B cell (primary cell): ENCODE data around the gene GSTM5. TPM values are rescaled to one million over a fixed set of nuclear protein-coding genes. Genes with fewer than 3 reads are reported as not detected.

ENCODE experiments used
- ATAC-seq: fragments of 200-7000 bp; cut with Tn5 transposase; one replicate; pipeline ENCODE4 v1.10.0; 2021; ENCODE audit warnings: low read depth, mild to moderate bottlenecking, moderate number of reproducible peaks, moderate library complexity
- CTCF ChIA-PET: fragments of 350-600 bp; sonication (Branson Sonifier 250); formaldehyde crosslinking; loops from one replicate; lab custom pipeline; 2021; ENCODE audit warnings: antibody characterized with exemption, inconsistent platforms; lab: Charles Lee
- POLR2A ChIA-PET: fragments of 350-600 bp; sonication (Branson Sonifier 250); formaldehyde crosslinking; loops from one replicate; lab custom pipeline; 2021; ENCODE audit warnings: antibody characterized with exemption; lab: Charles Lee
- DNase-seq: peaks from one replicate; pipeline ENCODE4 v3.0.0; 2013
- H2AFZ ChIP-seq: 2 replicates; pipeline ENCODE4 v1.6.1; 2012; ENCODE audit warnings: mild to moderate bottlenecking, low read depth, low read length; ENCODE audit not compliant: insufficient read depth, poor library complexity, severe bottlenecking
- H3K27ac ChIP-seq, 2 donors: 1 replicate in 1 of 2; 2 replicates in 1 of 2; pipeline ENCODE4 v1.5.1; 2012 to 2013; ENCODE audit warnings: low read length in 2 of 2, mild to moderate bottlenecking in 2 of 2, moderate library complexity in 1 of 2
- H3K27me3 ChIP-seq, 4 experiments: fragments of 200-600 bp in 1 of 4; sonication (generic) in 1 of 4; replicated peaks in 1 of 4; 1 replicate in 2 of 4; 2 replicates in 2 of 4; pipeline versions ENCODE4 v1.6.1 to v1.7.0; 2013 to 2016; ENCODE audit warnings: low read length in 3 of 4, mild to moderate bottlenecking in 2 of 4, mixed read lengths in 1 of 4, moderate library complexity in 1 of 4; ENCODE audit not compliant: insufficient read depth in 4 of 4, control insufficient read depth in 3 of 4; ENCODE audit errors: control extremely low read depth in 1 of 4
- H3K36me3 ChIP-seq, 2 experiments: replicated peaks in 1 of 2; 1 replicate in 1 of 2; 2 replicates in 1 of 2; pipeline versions ENCODE4 v1.6.1 to v1.7.1; 2013; ENCODE audit warnings: low read length in 1 of 2; ENCODE audit not compliant: insufficient read depth in 2 of 2, control insufficient read depth in 1 of 2; ENCODE audit errors: control extremely low read depth in 1 of 2, extremely low read depth in 1 of 2
- H3K4me1 ChIP-seq, 2 donors: fragments of 200-600 bp in 1 of 2; sonication (generic) in 1 of 2; 1 replicate in 1 of 2; 2 replicates in 1 of 2; pipeline versions ENCODE4 v1.5.1 to v1.6.1; 2013 to 2017; ENCODE audit warnings: low read length in 2 of 2; ENCODE audit not compliant: control insufficient read depth in 2 of 2, insufficient read depth in 2 of 2
- H3K4me2 ChIP-seq: replicated peaks from 2 replicates; pipeline ENCODE3; 2012; ENCODE audit warnings: mild to moderate bottlenecking, low read depth, low read length; ENCODE audit not compliant: poor library complexity, severe bottlenecking
- H3K4me3 ChIP-seq, 5 experiments: fragments of 200-600 bp in 1 of 5; sonication (generic) in 1 of 5; 1 replicate in 3 of 5; 2 replicates in 2 of 5; pipeline versions ENCODE4 v1.5.1 to v1.7.0; 2011 to 2016; ENCODE audit warnings: low read length in 4 of 5, mild to moderate bottlenecking in 4 of 5, low read depth in 2 of 5, control low read depth in 1 of 5, moderate library complexity in 1 of 5; ENCODE audit not compliant: insufficient read depth in 1 of 5; ENCODE audit errors: control extremely low read depth in 1 of 5, extremely low read depth in 1 of 5
- H3K79me2 ChIP-seq: fragments of 200-600 bp; sonication (generic); one replicate; pipeline ENCODE4 v1.6.0; 2016; ENCODE audit warnings: low read length; ENCODE audit not compliant: control insufficient read depth, insufficient read depth
- H3K9ac ChIP-seq: fragments of 200-600 bp; sonication (generic); 2 replicates; pipeline ENCODE4 v1.6.1; 2017; ENCODE audit warnings: mild to moderate bottlenecking, low read length, moderate library complexity
- H3K9me3 ChIP-seq, 3 donors: one replicate each; pipeline versions ENCODE4 v1.6.1 to v1.7.1; 2013; ENCODE audit warnings: low read length in 2 of 3; ENCODE audit not compliant: control insufficient read depth in 2 of 3, insufficient read depth in 1 of 3; ENCODE audit errors: control extremely low read depth in 1 of 3
- H4K20me1 ChIP-seq: 2 replicates; pipeline ENCODE4 v1.6.0; 2012; ENCODE audit warnings: mild to moderate bottlenecking, low read length; ENCODE audit not compliant: insufficient read depth, control insufficient read depth, poor library complexity, severe bottlenecking
- H3K27ac Mint-ChIP-seq: one replicate; pipeline ENCODE4 v1.8.0; 2021; ENCODE audit warnings: mixed read lengths
- H3K27me3 Mint-ChIP-seq: one replicate; pipeline ENCODE4 v1.8.0; 2021; ENCODE audit warnings: mixed read lengths
- H3K4me1 Mint-ChIP-seq: one replicate; pipeline ENCODE4 v1.8.0; 2021; ENCODE audit warnings: mixed read lengths
- H3K4me3 Mint-ChIP-seq: one replicate; pipeline ENCODE4 v1.8.0; 2021; ENCODE audit warnings: mixed read lengths
- H3K9me3 Mint-ChIP-seq: one replicate; pipeline ENCODE4 v1.8.0; 2022; ENCODE audit warnings: mixed read lengths; ENCODE audit not compliant: insufficient read depth
- EZH2 ChIP-seq: IDR thresholded peaks from 2 replicates; pipeline ENCODE4 v1.6.1; 2012; ENCODE audit warnings: borderline replicate concordance, low read depth, mild to moderate bottlenecking, moderate library complexity, low read length; ENCODE audit not compliant: insufficient read depth, poor library complexity, severe bottlenecking
- WGBS: methylation state at CpG from one replicate; pipeline ENCODE4 v1.1.5; 2013; ENCODE audit warnings: missing lambda C conversion rate; ENCODE audit not compliant: insufficient coverage; 5-methylcytosine and 5-hydroxymethylcytosine counted together
- intact Hi-C: fragments of 100-400 bp; cut with micrococcal nuclease; formaldehyde crosslinking; loops from one replicate; pipeline ENCODE4 v1.10.0; 2022
- polyA plus RNA-seq: library from polyadenylated mRNA; depleted of rRNA; stranded (reverse); fragments of >200 nt; gene quantifications from 2 replicates; pipeline ENCODE4 v1.2.3, GENCODE V29; 2012
- total RNA-seq, 2 donors: library from RNA; stranded (reverse); fragments of 120-200 nt in 1 of 2; gene quantifications; 1 replicate in 1 of 2; 2 replicates in 1 of 2; pipeline versions ENCODE4 v1.2.3 to v1.2.4, GENCODE V29; 2013 to 2022
- TF ChIP-seq, protein P1 (sequence below): fragments of 200-600 bp; IDR thresholded peaks from one replicate; pipeline ENCODE4 v1.8.0; 2022; ENCODE audit warnings: antibody characterized with exemption, mild to moderate bottlenecking

The GSTM5 gene
- total and polyA plus RNA-seq, 2 donors (not counting 1 experiment from before 2014, with no cell fraction given) = 0.07 TPM; not detected in 1

- H3K27ac Mint-ChIP-seq = no peak overlapping the region
- ATAC-seq (no peak), DNase-seq (no peak)
- Histone ChIP-seq H3K27me3 (peaks cover 0 to 3% (median 0%) of the 10 kb centered on the region in 4 experiments), H3K27ac (no peak overlapping the region), H3K79me2 (no peaks in the 10 kb centered on the region), H4K20me1 (no peaks in the 10 kb centered on the region), H3K36me3 (no peaks in the 10 kb centered on the region), H3K4me3 (no peak overlapping the region), H3K9me3 (no peaks in the 10 kb centered on the region), H3K4me1 (no peaks in the 10 kb centered on the region), H3K4me2 (no peak overlapping the region), H2AFZ (no peak overlapping the region), H3K9ac (no peak overlapping the region)
- no peaks in the 10 kb centered on the region for H3K9me3 Mint-ChIP-seq
- ChIA-PET CTCF (no interaction called here), POLR2A (no interaction called here)
- H3K27me3 Mint-ChIP-seq = peaks cover 17% of the 10 kb centered on the region
- WGBS = 82% methylated on average over 3 of the region's 5 CpGs
- H3K4me3 Mint-ChIP-seq = no peak overlapping the region
- no peaks in the 10 kb centered on the region for H3K4me1 Mint-ChIP-seq
- TF ChIP-seq, protein P1, sequence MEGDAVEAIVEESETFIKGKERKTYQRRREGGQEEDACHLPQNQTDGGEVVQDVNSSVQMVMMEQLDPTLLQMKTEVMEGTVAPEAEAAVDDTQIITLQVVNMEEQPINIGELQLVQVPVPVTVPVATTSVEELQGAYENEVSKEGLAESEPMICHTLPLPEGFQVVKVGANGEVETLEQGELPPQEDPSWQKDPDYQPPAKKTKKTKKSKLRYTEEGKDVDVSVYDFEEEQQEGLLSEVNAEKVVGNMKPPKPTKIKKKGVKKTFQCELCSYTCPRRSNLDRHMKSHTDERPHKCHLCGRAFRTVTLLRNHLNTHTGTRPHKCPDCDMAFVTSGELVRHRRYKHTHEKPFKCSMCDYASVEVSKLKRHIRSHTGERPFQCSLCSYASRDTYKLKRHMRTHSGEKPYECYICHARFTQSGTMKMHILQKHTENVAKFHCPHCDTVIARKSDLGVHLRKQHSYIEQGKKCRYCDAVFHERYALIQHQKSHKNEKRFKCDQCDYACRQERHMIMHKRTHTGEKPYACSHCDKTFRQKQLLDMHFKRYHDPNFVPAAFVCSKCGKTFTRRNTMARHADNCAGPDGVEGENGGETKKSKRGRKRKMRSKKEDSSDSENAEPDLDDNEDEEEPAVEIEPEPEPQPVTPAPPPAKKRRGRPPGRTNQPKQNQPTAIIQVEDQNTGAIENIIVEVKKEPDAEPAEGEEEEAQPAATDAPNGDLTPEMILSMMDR = no peak
- no peak for TF ChIP-seq EZH2
- intact Hi-C loops = no loop called here
Observed at GRCh38 chr1:109721042-109721441, 9.0 kb downstream of the GSTM5 start.

DNA sequence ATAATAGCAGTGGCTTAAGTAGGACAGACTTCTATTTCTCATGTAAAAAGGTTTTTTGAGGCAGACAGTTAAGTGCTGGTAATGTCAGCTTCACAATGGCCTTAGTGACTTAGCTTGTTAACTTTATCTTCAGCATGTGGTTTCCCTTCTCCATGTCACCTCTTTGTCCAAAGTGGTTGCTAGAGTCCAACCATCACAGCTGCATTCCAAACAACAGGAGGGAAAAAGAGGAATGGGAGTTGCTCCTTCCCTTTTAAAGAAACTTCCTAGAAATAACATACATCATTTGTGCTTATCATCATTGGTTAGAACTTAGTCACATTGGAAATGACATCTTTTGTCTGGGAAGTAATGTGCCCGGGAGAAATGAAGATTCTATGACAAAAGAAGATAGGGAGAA lies 9.9 kb downstream of the GSTM5 start:
- ChIA-PET CTCF (no interaction called here), POLR2A (no interaction called here)
- WGBS = no CpG with 5 or more reads among the region's 1 CpG

More for the DNA sequence above, 9.9 kb downstream of the GSTM5 start:
- no peak overlapping the region for H3K4me3 ChIP-seq
- no peaks in the 10 kb centered on the region for H3K27me3 ChIP-seq
- no peak for DNase-seq
- no peaks in the 10 kb centered on the region for H3K4me1 ChIP-seq
- no peak overlapping the region for H3K4me3 Mint-ChIP-seq
- H3K9me3 Mint-ChIP-seq = no peaks in the 10 kb centered on the region
- H3K27me3 Mint-ChIP-seq = peaks cover 18% of the 10 kb centered on the region
- no peaks in the 10 kb centered on the region for H3K79me2 ChIP-seq
- no peaks in the 10 kb centered on the region for H4K20me1 ChIP-seq
- no peak overlapping the region for H2AFZ ChIP-seq
- no peaks in the 10 kb centered on the region for H3K36me3 ChIP-seq
- TF ChIP-seq, protein P1 = no peak
- no peak for TF ChIP-seq EZH2
- no peak overlapping the region for H3K4me2 ChIP-seq
- no peak overlapping the region for H3K9ac ChIP-seq
- no peaks in the 10 kb centered on the region for H3K9me3 ChIP-seq
- H3K27ac ChIP-seq = no peak overlapping the region
- H3K27ac Mint-ChIP-seq = no peak overlapping the region
- ATAC-seq = no peak
- intact Hi-C loops = no loop called here
- no peaks in the 10 kb centered on the region for H3K4me1 Mint-ChIP-seq
